ENCODE data around the gene OR2J3. TPM values are rescaled to one million over a fixed set of nuclear protein-coding genes. Genes with fewer than 3 reads are reported as not detected.

Gene OR2J3
- total and polyA plus RNA-seq, 2 of the 13 experiments (the other 11 are each of a cell fraction or from before 2014, with no cell fraction given), result 0.70 TPM; not detected in 1

GRCh38 chr6:29131691-29132090 lies 23.8 kb downstream of the OR2J3 start:
- no TSS peak for BruUV-seq (replicated peaks)
- no peaks in the 10 kb centered on the region for H4K20me1 ChIP-seq (ENCODE audit: insufficient read depth, low read length)
- in situ Hi-C loops (cut with HindIII; ENCODE audit: extremely low pct_ligation_motif_present, low pct_unique_long_range_greater_than_20kb), result no loop called here
- DNase-seq (ENCODE audit: low spot score) (no peak), FAIRE-seq (no peak), ATAC-seq (no peak)
- no peak overlapping the region for H3K4me2 ChIP-seq (ENCODE audit: low read depth, low read length)
- POLR2A ChIA-PET, result no interaction called here
- no peaks in the 10 kb centered on the region for H3K4me1 ChIP-seq (ENCODE audit: insufficient read depth, low read length)
- intact Hi-C loops (cut with micrococcal nuclease; ENCODE audit: unreplicated experiment), result no loop called here
- no peaks in the 10 kb centered on the region for H3K9me3 ChIP-seq (ENCODE audit: low read length)
- no peak overlapping the region for H2AFZ ChIP-seq (ENCODE audit: low read length)
- H3K79me2 ChIP-seq (ENCODE audit: insufficient read depth, low read length), result no peaks in the 10 kb centered on the region
- no peak overlapping the region for H3K4me3 ChIP-seq (replicated peaks in 1 of 3; ENCODE audit: insufficient read depth in 1 of 3, low read depth in 2 of 3, low read length in 3 of 3)
- TF ChIP-seq ETV6 (CRISPR knock-in tag; conservative IDR thresholded peaks at IDR 0.05) (no peak), RXRA (CRISPR knock-in tag; IDR thresholded peaks at IDR 0.05) (no peak)
- 18% methylated on average over 2 of the region's 2 CpGs for WGBS (ENCODE audit: low lambda C conversion rate)
- peaks cover 0 to 14% of the 10 kb centered on the region in 2 experiments; a peak in 1 of 5 replicates for H3K27me3 ChIP-seq (ENCODE audit: control insufficient read depth in 1 of 2, insufficient read depth in 2 of 2, low read length in 2 of 2)
- H3K27ac ChIP-seq (ENCODE audit: extremely low read length, insufficient read depth, low read length), result no peak overlapping the region
- CTCF ChIA-PET (ENCODE audit: low intra/inter-chr PET ratio, low total read pairs), result no interaction called here
- no peak overlapping the region for H3K9ac ChIP-seq (ENCODE audit: insufficient read depth, low read depth, low read length)
- no peaks in the 10 kb centered on the region for H3K36me3 ChIP-seq (replicated peaks in 1 of 2; ENCODE audit: control insufficient read depth in 1 of 2, insufficient read depth in 2 of 2, low read length in 2 of 2)

GRCh38 chr6:29137724-29138123 lies 29.9 kb downstream of the OR2J3 start:
- DNase-seq (ENCODE audit: low spot score), result no peak
- Histone ChIP-seq H2AFZ (ENCODE audit: low read length) (no peak overlapping the region), H3K4me1 (ENCODE audit: insufficient read depth, low read length) (no peaks in the 10 kb centered on the region), H3K4me3 (replicated peaks in 1 of 3; ENCODE audit: insufficient read depth in 1 of 3, low read depth in 2 of 3, low read length in 3 of 3) (no peak overlapping the region), H4K20me1 (ENCODE audit: insufficient read depth, low read length) (no peaks in the 10 kb centered on the region), H3K4me2 (ENCODE audit: low read depth, low read length) (no peak overlapping the region), H3K9me3 (ENCODE audit: low read length) (peaks cover 7% of the 10 kb centered on the region), H3K36me3 (replicated peaks in 1 of 2; ENCODE audit: control insufficient read depth in 1 of 2, insufficient read depth in 2 of 2, low read length in 2 of 2) (no peaks in the 10 kb centered on the region), H3K27me3 (ENCODE audit: control insufficient read depth in 1 of 2, insufficient read depth in 2 of 2, low read length in 2 of 2) (no peaks in the 10 kb centered on the region), H3K9ac (ENCODE audit: insufficient read depth, low read depth, low read length) (no peak overlapping the region), H3K27ac (ENCODE audit: extremely low read length, insufficient read depth, low read length) (no peak overlapping the region), H3K79me2 (ENCODE audit: insufficient read depth, low read length) (no peaks in the 10 kb centered on the region)
- 40% methylated on average over 4 of the region's 4 CpGs for WGBS (ENCODE audit: low lambda C conversion rate)
- no peak for ATAC-seq
- in situ Hi-C loops (cut with HindIII; ENCODE audit: extremely low pct_ligation_motif_present, low pct_unique_long_range_greater_than_20kb) (no loop called here), intact Hi-C loops (cut with micrococcal nuclease; ENCODE audit: unreplicated experiment) (no loop called here)
- BruUV-seq (replicated peaks), result no TSS peak
- TF ChIP-seq ZNF75D (CRISPR knock-in tag; IDR thresholded peaks at IDR 0.05; ENCODE audit: borderline replicate concordance), result no peak
- TF ChIP-seq ZNF460 (CRISPR knock-in tag; IDR thresholded peaks at IDR 0.05; ENCODE audit: borderline replicate concordance), result no peak
- TF ChIP-seq ZNF143 (CRISPR knock-in tag; IDR thresholded peaks at IDR 0.05), result no peak
- peak; percentile 77 for TF ChIP-seq CEBPB (IDR thresholded peaks at IDR 0.05; ENCODE audit: borderline replicate concordance, low read depth, low read length)
- TF ChIP-seq SIN3B (IDR thresholded peaks at IDR 0.05; ENCODE audit: low read length), result no peak
- ChIA-PET POLR2A (no interaction called here), CTCF (ENCODE audit: low intra/inter-chr PET ratio, low total read pairs) (no interaction called here)
- FAIRE-seq, result no peak

Measured in HepG2 (cell line).